Kasumi-1 (cell line): ENCODE results near the gene NYNRIN.
A peak's percentile ranks its signal among the peaks of the same experiment; 100 is the strongest.

Experiments used
- DNase-seq, 2 experiments: peaks; one replicate each; lab custom pipeline; 2025; lab: John Stamatoyannopoulos, UW

NYNRIN gene

DNA sequence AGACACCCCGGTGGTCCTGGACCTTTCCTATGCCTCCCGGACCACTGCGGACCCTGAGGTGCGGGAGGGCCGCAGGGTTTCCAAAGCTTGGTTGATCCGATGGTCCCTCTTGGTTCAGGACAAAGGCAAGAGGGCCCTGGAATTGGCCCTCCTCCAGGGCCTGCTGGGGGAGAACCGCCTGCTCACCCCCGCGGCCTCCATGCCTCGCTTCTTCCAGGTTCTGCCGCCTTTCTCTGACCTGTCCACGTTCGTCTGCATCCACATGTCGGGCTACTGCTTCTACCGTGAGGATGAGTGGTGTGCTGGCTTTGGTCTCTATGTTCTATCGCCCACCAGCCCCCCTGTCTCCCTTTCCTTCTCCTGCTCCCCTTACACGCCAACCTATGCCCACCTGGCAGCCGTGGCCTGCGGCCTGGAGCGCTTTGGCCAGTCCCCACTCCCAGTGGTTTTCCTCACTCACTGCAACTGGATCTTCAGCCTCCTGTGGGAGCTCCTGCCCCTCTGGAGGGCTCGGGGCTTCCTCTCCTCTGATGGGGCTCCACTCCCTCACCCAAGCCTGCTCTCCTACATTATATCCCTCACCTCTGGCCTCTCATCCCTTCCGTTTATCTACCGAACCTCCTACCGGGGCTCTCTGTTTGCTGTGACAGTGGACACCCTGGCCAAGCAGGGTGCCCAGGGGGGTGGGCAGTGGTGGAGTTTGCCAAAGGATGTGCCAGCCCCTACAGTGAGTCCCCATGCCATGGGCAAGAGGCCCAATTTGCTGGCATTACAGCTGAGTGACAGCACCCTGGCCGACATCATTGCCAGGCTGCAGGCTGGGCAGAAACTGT, 16.8 kb downstream of the NYNRIN start:
- DNase-seq: no peak

DNA sequence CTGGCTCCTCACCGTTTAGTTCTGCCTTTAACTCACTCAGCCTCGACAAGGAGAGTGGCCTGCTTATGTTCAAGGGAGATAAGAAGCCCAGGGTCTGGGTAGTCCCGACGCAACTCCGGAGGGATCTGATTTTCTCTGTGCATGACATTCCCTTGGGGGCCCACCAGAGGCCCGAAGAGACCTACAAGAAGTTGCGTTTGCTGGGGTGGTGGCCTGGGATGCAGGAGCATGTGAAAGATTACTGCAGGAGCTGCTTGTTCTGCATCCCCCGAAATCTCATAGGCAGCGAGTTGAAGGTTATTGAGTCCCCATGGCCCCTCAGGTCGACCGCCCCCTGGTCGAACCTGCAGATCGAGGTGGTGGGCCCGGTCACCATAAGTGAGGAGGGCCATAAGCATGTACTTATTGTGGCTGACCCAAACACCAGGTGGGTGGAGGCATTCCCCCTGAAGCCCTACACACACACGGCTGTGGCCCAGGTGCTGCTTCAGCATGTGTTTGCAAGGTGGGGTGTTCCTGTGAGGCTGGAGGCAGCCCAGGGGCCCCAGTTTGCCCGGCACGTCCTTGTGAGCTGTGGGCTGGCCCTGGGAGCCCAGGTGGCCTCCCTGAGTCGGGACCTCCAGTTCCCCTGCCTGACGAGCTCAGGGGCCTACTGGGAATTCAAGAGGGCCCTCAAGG, 17.6 kb downstream of the NYNRIN start:
- no peak for DNase-seq

DNA sequence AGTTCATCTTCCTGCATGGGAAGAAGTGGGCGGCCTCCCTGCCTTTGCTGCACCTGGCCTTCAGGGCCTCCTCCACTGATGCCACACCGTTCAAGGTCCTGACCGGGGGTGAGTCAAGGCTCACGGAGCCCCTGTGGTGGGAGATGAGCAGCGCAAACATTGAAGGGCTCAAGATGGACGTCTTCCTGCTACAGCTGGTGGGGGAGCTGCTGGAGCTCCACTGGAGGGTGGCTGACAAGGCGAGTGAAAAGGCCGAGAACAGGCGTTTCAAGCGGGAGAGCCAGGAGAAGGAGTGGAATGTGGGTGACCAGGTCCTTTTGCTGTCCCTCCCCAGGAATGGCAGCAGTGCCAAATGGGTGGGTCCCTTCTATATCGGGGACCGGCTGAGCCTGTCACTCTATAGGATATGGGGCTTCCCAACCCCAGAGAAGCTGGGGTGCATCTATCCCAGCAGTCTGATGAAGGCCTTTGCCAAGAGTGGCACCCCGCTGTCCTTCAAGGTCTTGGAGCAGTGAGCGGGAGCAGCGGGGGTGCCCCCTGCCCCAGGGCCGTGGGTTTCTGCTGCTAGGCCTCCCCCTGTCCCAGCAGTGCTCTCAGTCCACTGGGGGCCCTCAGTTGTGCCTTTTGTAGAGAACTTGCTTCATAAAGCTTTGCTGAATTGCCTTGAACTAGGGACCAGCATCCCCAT, 18.3 kb downstream of the NYNRIN start:
- DNase-seq: no peak

DNA sequence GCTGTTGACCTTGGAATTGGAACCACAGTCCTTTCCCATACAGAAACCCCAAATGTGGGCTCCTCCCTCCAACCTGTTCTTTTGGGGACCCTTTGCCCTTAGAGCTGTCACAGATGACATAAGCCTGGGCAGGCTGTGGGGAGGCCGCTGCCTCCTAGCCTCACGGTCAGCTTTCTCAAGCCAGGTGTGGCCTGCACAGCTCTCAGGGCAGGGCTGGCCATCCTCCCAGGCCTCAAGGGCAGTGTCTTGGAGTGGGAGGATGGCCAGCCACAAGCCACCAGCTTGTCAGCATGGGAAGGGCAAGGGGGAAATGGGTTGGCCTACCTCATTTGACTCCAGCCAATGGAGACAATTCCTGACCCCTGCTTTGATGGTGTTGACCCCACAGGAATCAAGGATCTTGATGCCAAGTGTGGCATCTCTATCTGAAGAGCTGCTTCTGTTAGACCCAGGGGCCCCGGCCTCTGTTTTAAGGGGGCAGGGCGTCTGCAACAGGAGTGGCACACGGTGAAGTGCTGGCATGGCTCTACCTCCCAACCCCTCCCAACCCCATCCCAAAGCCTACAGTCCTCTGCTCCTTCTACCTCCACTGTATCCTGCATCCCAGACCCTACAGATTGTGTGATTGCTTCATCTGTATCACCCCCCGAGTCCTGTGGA, 19.2 kb downstream of the NYNRIN start:
- no peak for DNase-seq

DNA sequence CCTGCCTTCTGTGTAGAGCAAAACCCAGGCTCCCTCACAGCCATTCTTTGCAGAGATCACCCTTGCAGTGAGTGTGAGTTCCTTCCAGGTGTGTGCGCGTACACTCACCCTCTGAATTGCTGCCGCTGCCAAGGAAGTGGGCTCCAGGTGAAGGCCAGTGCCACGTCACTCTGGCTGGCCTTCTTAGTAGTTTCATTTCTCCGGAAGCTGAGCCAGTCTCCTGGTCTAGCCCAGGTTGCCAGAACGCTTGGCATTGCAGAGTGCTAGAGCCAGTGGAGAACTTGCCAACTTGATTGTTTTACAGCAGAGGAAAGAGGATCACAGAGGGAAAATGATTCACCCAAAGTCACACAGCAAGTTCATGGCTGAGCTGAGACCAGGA, 19.7 kb downstream of the NYNRIN start:
- DNase-seq: no peak

DNA sequence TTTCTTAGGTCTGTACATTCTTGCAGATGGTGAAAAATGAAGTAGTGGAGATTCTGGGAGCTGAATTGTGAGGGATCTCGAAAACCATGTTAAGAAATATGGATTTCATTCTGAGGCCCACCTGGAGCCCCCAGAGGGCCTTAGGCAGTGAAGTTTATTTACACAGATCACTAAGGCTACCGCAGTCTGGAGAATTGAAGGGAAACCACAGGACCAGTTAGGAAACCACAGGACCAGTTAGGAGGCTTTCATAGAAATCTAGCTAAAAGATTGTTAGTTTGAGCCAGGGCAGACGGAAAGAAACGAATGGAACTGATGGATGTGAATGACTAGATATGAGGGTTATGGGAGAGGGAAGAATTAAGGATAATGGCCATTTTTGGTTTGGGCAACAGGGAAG, 23.5 kb downstream of the NYNRIN start:
- DNase-seq: peak; percentile 44 to 56

DNA sequence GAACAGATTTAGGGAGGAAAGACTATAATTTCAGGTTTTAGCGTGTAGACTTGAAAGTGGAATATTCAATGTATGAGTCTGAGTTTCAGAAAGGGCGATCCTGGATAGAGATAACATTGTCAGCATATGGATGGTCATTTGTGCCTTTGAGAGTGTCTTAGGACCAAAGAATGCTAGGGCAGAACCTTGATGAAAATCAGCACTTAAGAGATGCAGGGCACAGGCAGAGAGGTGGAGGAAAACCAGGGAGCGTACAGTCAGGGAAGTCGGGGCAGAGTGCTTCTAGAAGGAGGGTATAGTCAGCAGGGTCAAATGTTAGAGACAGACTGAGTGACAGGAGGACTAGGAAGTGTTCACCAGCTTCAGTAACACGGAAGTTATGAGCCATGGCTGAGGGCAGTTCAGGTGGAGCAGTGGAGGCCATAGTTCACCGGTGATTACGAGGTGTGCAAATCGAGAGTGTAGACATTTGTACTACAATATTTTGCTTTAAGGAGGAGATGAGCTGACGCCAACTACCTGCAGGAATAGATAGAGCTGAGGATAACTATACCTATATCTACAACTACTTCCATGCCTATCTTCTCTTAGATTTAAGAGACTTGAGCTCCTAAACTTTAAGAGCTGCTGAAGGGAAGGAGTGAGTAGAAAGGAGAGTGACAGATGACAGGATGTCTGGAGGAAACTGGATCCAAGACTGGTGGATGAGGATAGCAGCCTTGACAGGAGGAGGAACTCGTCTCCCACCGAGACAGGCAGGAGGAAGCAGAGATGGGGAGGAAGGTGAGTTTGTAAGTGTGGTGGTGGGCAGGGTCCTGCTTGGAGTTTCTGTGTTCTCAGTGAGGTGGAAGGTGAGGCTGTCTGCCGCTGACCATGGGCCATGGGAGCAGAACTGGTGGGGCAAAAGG, 24.1 kb downstream of the NYNRIN start:
- no peak for DNase-seq

DNA sequence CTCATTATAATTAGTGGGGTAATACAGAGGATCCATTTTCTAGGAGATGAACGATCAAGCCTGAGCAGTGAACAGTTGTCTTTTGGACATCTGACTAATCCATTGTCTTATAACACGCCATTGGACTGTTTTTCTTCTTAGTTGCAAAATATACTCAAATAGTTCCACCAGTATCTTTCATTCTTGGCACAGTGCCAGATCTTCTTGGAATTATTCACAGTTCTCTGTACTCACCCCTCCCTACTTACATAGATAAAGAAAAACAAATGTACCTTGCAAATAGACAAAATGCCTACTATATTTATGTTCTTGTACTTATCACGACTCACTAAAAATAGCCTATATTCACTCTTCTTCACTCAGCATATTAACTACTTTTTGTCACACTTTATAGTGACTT, 26.9 kb downstream of the NYNRIN start:
- no peak for DNase-seq

DNA sequence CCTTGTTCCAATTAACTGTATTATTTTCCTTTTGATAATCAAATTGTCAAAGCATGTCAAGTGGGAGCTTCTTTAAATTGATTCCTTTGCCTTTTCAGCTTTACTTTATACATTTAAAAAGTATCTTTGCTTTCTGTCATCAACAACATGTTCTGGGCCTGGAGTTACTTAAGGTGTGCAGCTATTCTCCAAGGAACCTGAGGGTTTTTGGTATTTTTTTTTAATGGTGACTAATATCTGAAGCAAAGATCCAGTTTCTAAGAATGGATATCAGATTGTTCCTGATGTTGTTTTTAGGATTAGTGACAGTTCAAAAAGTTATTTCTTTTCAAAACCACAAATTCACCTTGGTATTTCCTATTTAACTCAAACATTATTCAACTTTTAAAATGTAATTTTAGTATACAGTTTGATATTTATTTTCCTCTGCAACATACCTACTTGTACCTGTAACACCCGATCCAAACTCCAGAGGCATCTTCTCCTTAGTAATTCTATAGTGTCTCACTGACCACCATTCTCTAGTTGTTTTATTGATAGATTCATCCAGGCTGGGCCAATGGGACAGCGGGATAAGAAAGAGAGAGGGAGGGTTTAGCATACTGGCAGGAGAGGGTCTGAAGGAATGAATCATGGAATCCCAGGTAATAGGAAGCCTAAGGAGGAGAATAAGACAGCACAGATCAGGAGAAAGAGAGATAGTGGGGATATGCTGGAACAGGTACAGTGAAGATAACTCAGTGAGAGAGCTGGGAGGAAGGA, 27.5 kb downstream of the NYNRIN start:
- DNase-seq: no peak

DNA sequence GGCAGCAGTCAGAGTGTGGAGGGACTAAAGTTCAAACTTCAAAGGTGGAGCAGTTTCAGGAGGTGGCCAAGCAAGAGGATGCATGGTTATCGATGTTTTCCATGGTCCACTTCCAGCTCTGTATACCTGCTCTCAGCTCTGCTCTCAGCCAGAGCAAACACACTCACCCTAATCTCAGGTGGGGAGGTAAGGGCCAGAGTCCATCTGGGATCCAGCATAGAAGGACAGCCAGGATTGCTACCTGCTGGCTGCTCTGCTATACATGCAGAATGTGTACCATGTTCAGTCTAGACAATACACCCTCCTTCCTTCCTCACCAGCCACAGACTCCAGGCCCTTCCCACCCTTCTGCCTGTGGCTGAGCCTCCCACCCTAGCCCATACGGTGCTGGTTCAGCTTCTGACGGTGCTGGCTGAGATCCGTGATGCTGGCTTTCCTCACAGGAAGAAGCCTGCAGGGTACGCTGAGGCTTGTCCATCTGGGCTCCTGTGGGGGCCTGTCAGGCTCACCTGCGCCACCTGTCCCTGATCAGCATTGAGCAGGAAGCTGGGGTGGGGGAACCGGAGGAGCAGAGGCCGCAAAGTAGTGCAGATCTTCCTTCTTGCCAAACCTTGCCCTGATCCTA, 28.2 kb downstream of the NYNRIN start:
- DNase-seq: peak in 1 of 2 experiments; percentile 12

DNA sequence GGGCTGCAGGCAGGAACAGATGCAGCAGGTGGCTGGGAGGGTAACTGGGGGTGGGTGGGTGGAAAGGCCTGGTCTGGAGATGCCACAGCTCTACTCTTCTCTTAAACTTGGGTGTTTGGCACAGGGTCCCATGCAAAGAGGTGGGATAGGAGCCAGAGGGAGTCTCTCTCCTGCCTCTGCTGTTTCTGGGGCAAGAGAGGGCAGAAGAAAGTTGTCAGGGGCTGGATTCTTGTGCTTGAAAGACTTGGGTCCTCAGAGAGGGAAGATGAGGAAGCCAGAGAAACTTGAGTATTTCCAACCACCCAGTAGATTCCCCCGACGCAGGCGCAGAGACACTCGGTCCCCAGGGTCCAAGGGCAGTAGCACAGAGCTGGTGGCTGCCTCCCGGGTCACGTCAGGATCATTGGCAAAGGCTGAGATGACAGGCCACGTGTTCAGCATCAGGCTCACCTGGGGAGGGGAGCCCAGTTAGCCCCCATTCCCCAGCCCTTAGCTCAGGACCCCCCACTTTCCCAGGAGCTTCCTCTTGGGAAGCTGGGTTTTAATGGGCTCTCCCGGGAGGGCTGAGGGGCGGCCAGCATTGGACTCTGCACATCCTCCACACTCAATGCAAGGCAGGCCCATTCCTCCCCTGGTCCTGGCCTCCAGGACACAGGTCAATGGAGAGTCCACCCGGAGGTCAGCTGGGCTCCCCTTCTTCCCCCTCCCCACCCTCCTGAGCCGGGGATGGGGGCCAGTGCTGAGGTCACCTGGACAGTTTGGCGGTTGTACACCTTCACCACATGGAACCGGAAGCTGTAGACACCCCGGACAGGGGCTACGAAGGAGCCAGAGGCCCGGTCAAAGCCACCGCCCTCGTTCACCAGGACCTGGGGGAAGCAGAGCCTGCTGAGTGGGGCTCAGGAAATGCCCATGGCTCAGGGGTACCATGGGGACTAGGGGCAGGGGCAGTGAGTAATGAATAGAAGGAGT, 29.0 kb downstream of the NYNRIN start:
- DNase-seq: no peak

DNA sequence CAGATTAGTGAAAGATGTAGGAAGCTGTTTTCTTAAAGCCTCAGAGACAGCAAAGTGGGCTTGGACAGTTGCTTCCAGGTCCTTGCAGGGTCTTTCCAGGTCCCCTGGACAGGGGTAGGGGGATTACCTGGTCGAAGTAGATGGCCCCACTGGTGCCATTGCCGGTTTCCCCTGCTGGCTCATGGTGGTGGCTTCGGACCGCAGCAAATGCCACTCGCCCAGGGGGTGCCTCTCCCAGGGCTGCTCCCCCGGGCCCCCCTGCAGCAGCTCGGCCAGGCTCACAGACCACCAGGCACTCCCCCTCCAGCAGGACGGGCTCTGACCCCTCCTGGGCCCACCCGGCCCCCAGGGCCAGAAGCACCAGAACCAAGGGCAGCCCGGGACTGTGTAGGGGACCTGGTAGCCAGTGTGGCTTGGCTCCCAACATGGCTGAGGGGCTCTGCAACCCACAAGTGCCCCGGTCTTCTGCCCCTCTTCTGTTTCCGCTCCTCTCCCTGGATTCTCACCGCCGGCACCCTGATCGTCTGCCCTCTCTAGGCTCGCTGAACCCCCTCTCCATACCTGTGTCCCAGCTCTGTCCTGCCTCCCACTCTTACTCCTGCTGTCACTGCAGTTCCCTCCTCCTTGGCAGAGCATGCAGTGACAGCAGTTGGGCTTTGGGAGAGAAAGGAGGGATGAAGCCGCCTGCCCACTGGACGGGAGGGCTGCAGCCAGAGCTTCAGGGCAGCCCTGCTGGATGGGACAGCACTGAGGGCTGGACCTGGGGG, 30.0 kb downstream of the NYNRIN start:
- DNase-seq: no peak

DNA sequence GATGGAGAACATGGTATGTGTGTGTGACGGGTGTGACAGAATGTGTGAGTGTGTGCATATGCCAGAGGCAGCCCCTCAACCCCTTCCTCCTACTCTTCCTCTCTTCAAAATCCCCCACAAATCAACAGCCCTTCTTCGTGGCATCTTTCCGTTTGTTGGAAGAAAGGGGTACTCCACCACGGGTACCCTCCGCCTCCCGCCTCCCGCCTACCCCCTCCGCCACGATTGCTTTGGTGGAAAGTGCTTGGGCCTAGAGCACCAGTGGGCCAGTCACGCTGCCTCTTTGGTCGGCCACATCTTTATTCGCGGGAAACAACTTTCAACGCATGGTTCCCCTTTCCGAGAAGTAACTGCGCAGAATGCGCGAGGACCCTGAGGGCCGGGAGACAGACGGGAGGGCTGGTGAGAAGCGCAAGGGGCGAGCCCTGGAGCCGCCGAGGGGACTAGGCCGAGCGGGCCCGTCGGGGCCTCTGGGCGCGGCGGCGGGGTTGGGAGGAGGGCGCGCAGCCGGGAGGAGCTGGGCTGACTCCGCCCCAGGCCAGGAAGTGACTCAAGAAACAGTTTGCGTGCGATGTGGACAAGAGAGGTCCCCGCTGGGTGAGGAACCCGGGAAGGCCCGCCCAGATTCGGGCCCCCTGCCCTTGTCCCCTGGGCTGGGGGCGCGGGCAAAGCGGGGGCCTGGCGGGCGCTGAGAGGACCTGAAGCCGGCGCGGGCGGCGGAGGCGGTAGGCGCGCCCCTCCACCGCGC, 30.8 kb downstream of the NYNRIN start, which contains the start of the genes CBLN3 and KHNYN:
Gene CBLN3, minus strand, starts transcription at position 274 of the 748 bp plus-strand sequence. CDS start 614 bp downstream, outside the sequence.
Gene KHNYN, plus strand, starts transcription at position 560 of the 748 bp plus-strand sequence. CDS start 777 bp downstream, outside the sequence.
- peak; percentile 85 to 89 for DNase-seq

DNA sequence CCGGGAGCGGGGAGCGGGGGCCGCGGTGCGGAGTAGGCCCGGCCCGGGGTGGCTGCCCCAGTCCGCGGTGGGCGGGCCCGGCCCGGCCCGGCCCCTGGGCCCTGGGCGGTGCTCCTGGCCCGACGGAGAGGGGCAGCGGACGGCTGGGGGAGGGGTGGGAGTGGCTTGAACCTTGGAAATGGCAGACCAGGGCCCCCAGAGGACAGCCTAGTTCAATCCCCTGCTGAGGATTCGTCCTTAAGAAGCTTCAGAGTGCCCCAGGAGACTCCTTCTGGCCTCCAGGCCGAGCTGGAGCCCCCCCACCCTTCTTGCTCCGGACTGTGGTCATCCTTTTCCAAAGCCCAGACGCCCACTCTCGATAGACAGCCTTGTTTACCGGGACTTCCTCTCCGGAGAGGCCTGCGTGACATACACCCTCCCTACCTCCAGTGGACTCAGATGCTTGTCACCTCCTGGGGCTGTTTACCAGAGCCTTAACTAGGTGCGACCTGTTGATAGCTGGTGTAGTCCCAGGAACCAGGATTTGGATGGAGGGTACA, 31.4 kb downstream of the NYNRIN start:
- DNase-seq: peak in 1 of 2 experiments; percentile 51

DNA sequence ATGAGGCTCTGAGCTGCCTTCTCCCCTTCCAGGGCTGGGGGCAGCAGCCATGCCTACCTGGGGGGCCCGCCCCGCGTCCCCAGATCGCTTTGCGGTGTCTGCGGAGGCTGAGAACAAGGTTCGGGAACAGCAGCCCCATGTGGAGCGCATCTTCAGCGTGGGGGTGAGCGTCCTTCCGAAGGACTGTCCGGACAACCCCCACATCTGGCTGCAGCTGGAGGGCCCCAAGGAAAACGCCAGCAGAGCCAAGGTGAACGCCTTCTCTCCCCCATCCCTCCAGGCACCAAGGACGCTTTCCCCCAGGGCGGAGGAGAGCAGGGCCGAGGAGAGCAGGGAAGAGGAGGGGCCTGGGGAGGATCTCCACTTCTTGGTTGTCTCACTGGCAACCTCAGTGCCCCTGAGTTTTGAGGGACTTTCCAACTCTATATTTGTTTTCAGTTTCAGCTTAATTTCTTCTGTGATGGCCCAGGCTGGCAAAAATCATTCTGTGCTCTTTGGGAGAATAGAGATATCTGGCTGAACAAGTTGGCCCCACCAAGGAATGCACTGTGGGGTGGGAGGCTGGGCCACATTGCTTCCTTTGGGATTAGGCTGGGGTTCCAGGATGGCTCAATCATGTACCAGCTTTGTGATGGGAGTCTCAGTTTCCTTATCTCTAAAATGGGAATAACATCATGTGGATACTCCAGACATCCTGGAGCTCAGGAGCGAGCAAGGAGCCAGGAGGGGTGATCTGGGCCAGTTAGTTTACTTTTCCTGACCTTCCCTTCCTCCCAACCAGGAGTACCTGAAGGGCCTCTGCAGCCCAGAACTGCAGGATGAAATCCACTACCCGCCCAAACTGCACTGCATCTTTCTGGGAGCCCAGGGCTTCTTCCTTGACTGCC, 32.1 kb downstream of the NYNRIN start:
- no peak for DNase-seq
